Nephron progenitor cell (in vitro differentiated cells): ENCODE data around the gene GNAI3.

Source experiments
- DNase-seq: peaks from one replicate; pipeline ENCODE4 v3.0.0; 2021
- H3K27ac Mint-ChIP-seq: 2 replicates; pipeline ENCODE4 v1.8.0; 2021; ENCODE audit warnings: mild to moderate bottlenecking, moderate library complexity, mixed read lengths
- H3K27me3 Mint-ChIP-seq: 2 replicates; pipeline ENCODE4 v1.8.0; 2021; ENCODE audit warnings: mild to moderate bottlenecking, low read depth, mixed read lengths; ENCODE audit not compliant: poor library complexity
- H3K36me3 Mint-ChIP-seq: 2 replicates; pipeline ENCODE4 v1.8.0; 2021; ENCODE audit warnings: low read depth, mixed read lengths
- H3K4me1 Mint-ChIP-seq: 2 replicates; pipeline ENCODE4 v1.8.0; 2021; ENCODE audit warnings: mixed read lengths
- H3K4me3 Mint-ChIP-seq: 2 replicates; pipeline ENCODE4 v1.8.0; 2021; ENCODE audit warnings: mild to moderate bottlenecking, moderate library complexity, mixed read lengths
- H3K9me3 Mint-ChIP-seq: 2 replicates; pipeline ENCODE4 v1.8.0; 2021; ENCODE audit warnings: mild to moderate bottlenecking, moderate library complexity, mixed read lengths
- CTCF ChIP-seq: fragments of 200-600 bp; sonication (generic); IDR thresholded peaks from 2 replicates; pipeline ENCODE4 v1.5.0; 2021; ENCODE audit warnings: antibody characterized with exemption

The GNAI3 gene

GRCh38 chr1:109643385-109644230, 95.2 kb downstream of the GNAI3 start:
- Mint-ChIP-seq H3K4me3 (no peak overlapping the region), H3K9me3 (peaks cover 28% of the 10 kb centered on the region), H3K4me1 (peaks cover 21% of the 10 kb centered on the region), H3K27ac (no peak overlapping the region), H3K36me3 (peaks cover 5% of the 10 kb centered on the region), H3K27me3 (peaks cover 32% of the 10 kb centered on the region)
- peak; percentile 88 for TF ChIP-seq CTCF
- peak; percentile 96 for DNase-seq

- DNase-seq: no peak
- Mint-ChIP-seq H3K4me1 (peaks cover 21% of the 10 kb centered on the region), H3K4me3 (no peak overlapping the region), H3K27ac (no peak overlapping the region), H3K27me3 (peaks cover 29% of the 10 kb centered on the region), H3K36me3 (peaks cover 5% of the 10 kb centered on the region), H3K9me3 (peaks cover 32% of the 10 kb centered on the region)
- TF ChIP-seq CTCF: no peak
Observed at GRCh38 chr1:109644670-109645069, 96.3 kb downstream of the GNAI3 start.

- H3K27me3 Mint-ChIP-seq: peaks cover 51% of the 10 kb centered on the region
- peaks cover 19% of the 10 kb centered on the region for H3K4me1 Mint-ChIP-seq
- H3K9me3 Mint-ChIP-seq: peaks cover 32% of the 10 kb centered on the region
- no peak for DNase-seq
- no peak overlapping the region for H3K4me3 Mint-ChIP-seq
- no peak for TF ChIP-seq CTCF
- no peak overlapping the region for H3K27ac Mint-ChIP-seq
- H3K36me3 Mint-ChIP-seq: peaks cover 5% of the 10 kb centered on the region
Observed at GRCh38 chr1:109649491-109649914, 101.1 kb downstream of the GNAI3 start.

- peaks cover 5% of the 10 kb centered on the region for H3K36me3 Mint-ChIP-seq
- DNase-seq: no peak
- H3K27me3 Mint-ChIP-seq: peaks cover 54% of the 10 kb centered on the region
- H3K9me3 Mint-ChIP-seq: peaks cover 24% of the 10 kb centered on the region
- H3K4me3 Mint-ChIP-seq: no peak overlapping the region
- H3K27ac Mint-ChIP-seq: no peak overlapping the region
- H3K4me1 Mint-ChIP-seq: peaks cover 24% of the 10 kb centered on the region
- TF ChIP-seq CTCF: no peak
Observed at GRCh38 chr1:109650609-109651008, 102.2 kb downstream of the GNAI3 start.

GRCh38 chr1:109652402-109652801, 104.0 kb downstream of the GNAI3 start:
- no peak for DNase-seq
- Mint-ChIP-seq H3K36me3 (no peaks in the 10 kb centered on the region), H3K4me1 (peaks cover 39% of the 10 kb centered on the region), H3K27me3 (peaks cover 49% of the 10 kb centered on the region), H3K27ac (no peak overlapping the region), H3K4me3 (no peak overlapping the region), H3K9me3 (peaks cover 11% of the 10 kb centered on the region)
- TF ChIP-seq CTCF: no peak

- H3K9me3 Mint-ChIP-seq: peaks cover 5% of the 10 kb centered on the region
- no peak for DNase-seq
- H3K4me1 Mint-ChIP-seq: peaks cover 48% of the 10 kb centered on the region
- H3K27ac Mint-ChIP-seq: no peak overlapping the region
- H3K27me3 Mint-ChIP-seq: peaks cover 49% of the 10 kb centered on the region
- no peak for TF ChIP-seq CTCF
- no peaks in the 10 kb centered on the region for H3K36me3 Mint-ChIP-seq
- H3K4me3 Mint-ChIP-seq: peak overlapping the region; percentile 56
Observed at GRCh38 chr1:109653306-109653705, 104.9 kb downstream of the GNAI3 start.
